HCT116 (cell line): ENCODE measurements around the gene GRHL1.

Source experiments
- ELF1 ChIP-seq: IDR thresholded peaks from 2 replicates; pipeline ENCODE4 v1.6.1; 2012; ENCODE audit warnings: low read depth, borderline replicate concordance
- POLR2AphosphoS5 ChIP-seq: IDR thresholded peaks from 2 replicates; pipeline ENCODE4 v1.6.1; 2011; ENCODE audit warnings: mild to moderate bottlenecking, low read depth, low read length, moderate library complexity
- TF ChIP-seq, protein P1 (sequence below), 3 experiments: fragments of 200-600 bp in 1 of 3; sonication (generic) in 1 of 3; IDR thresholded peaks in 2 of 3; conservative IDR thresholded peaks in 1 of 3; 2 replicates each; pipeline ENCODE4 v1.5.1; 2012 to 2017; ENCODE audit warnings: low read depth in 2 of 3, low read length in 2 of 3, antibody characterized with exemption in 1 of 3, borderline replicate concordance in 1 of 3, control low read depth in 1 of 3, mild to moderate bottlenecking in 1 of 3, mixed read lengths in 1 of 3, mixed run types in 1 of 3, moderate library complexity in 1 of 3; ENCODE audit not compliant: insufficient read depth in 1 of 3

DNA sequence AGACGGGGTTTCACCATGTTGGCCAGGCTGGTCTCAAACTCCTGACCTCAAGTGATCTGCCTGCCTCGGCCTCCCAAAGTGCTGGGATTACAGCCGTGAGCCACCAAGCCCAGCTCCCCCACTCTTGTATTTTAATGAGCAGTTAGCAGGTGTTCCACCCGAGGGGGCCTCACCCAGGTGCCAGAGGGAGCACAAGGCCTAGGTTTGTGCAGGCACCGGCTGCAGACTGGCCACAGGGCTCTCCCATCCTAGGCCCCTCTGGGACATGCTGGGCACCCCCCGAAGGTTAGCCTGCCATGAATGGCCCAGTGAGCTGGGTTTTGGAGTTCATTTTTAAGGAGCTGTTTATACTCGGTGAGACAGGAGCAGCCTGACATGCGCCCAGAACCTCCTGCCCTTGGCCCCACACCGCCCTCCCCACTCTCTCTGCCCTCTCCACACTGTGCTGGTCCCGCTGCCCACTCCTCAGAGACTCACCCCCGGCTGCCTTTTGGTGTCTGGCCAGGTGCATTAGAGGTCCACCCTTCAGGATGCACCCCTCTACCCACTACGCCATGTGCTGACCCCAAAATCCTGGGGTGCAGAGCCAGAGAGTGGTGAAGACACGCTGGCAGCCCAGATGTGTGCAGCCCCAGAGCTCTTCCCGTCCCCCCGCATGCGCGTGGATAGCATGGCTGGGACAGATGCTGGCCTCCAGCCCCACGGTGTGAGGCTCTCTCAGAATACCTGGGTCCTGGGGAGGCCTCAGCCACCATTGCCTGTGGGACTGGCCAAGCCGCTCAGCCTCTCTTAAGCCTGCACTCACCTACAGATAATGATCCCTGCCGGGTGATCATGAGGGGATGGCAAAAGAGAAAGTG lies 80.6 kb downstream of the GRHL1 start:
- no peak for TF ChIP-seq ELF1
- TF ChIP-seq, protein P1, sequence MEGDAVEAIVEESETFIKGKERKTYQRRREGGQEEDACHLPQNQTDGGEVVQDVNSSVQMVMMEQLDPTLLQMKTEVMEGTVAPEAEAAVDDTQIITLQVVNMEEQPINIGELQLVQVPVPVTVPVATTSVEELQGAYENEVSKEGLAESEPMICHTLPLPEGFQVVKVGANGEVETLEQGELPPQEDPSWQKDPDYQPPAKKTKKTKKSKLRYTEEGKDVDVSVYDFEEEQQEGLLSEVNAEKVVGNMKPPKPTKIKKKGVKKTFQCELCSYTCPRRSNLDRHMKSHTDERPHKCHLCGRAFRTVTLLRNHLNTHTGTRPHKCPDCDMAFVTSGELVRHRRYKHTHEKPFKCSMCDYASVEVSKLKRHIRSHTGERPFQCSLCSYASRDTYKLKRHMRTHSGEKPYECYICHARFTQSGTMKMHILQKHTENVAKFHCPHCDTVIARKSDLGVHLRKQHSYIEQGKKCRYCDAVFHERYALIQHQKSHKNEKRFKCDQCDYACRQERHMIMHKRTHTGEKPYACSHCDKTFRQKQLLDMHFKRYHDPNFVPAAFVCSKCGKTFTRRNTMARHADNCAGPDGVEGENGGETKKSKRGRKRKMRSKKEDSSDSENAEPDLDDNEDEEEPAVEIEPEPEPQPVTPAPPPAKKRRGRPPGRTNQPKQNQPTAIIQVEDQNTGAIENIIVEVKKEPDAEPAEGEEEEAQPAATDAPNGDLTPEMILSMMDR (IDR thresholded peaks at IDR 0.05 in 2 of 3, conservative IDR thresholded peaks at IDR 0.05 in 1 of 3; ENCODE audit: borderline replicate concordance in 1 of 3, insufficient read depth in 1 of 3, low read depth in 2 of 3, low read length in 2 of 3): no peak
- no peak for TF ChIP-seq POLR2AphosphoS5
